Erythroblast (primary cell): ENCODE results near the gene SLC12A8.

Source experiments
- DNase-seq, 2 experiments: peaks; one replicate each; lab custom pipeline; 2025; lab: John Stamatoyannopoulos, UW
- GATA1 ChIP-seq: IDR thresholded peaks from 2 replicates; pipeline ENCODE4 v1.6.1; 2011; ENCODE audit warnings: low read depth, mild to moderate bottlenecking, control low read depth, low read length, moderate library complexity
- POLR2A ChIP-seq: IDR thresholded peaks from 2 replicates; pipeline ENCODE4 v1.6.1; 2011; ENCODE audit warnings: mild to moderate bottlenecking, low read length

Gene SLC12A8

GRCh38 chr3:125078951-125079674 is 133.4 kb downstream of the SLC12A8 start:
- TF ChIP-seq POLR2A, result no peak
- no peak for TF ChIP-seq GATA1
- no peak for DNase-seq

GRCh38 chr3:125077864-125078263 is 134.7 kb downstream of the SLC12A8 start:
- DNase-seq, result no peak
- TF ChIP-seq POLR2A (no peak), GATA1 (no peak)

DNA sequence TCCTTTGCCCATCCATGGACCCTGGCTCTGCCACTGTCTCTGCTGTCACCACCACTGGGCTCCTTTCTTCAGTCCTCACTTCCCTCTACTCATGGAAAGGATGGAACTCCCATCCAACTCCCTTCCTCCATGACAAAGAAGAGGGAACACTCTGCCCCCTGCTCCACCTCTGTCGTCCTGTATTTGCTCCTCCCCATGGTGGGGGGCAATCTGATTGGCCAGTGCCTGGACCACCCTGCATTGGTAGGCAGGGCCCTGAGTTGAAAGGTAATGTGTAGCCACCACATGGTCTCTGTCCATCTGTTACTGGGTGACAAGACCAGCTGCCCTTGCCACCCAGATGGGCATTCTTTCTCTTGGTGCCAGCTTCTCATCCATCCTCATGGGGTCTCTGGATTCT is 136.1 kb downstream of the SLC12A8 start:
- no peak for DNase-seq
- TF ChIP-seq GATA1 (no peak), POLR2A (no peak)

DNA sequence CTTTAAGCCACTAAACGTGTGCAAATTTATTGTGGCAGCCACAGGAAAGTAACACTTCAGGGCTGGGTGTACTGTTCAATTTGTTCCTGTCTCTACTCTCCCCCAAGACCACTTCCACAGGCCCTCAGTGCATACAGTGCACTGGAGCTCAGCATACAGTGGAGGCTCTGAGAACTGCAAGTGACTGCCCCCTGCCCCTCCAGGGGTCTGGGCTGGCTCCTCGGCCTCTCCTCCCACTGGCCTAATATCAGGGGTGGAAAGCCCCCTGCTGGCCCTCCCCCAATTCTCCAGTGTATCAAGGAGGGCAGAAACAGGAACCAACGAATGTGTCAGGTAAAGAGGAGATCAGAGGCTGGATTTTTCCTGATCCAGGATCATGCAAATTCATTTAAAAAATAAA is 136.8 kb downstream of the SLC12A8 start:
- TF ChIP-seq GATA1 (no peak), POLR2A (no peak)
- no peak for DNase-seq

GRCh38 chr3:125073390-125073905 is 139.1 kb downstream of the SLC12A8 start:
- DNase-seq, result no peak
- TF ChIP-seq POLR2A (no peak), GATA1 (no peak)

DNA sequence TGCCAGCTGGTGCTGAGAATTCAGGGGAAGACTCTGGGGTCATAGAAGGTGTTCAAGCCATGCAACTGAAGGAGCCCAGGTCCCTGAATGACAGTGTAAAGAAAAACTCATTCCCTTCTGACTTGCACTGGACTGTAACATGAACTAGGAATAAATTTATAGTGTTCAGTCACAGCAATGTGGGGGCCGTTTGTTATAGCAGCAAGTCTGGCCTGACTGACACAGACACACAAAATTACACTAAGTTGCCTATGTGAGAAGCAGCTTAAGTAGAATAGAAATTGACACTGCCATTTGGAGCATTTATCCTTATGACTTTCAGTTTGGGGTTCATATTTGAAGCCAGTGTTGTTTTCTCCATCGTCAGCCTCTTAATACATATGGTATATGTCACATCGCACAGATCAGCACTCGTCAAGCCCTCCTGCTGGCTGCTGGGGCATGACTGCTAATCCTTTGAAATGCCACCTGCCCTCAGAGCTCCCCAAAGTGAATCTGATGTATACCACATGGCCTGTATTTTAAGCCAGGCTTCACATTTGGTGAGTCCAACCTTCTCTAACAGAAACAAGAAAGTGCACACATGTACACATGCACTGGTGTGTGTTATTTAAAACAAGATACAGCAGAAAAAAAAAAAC is 139.7 kb downstream of the SLC12A8 start:
- TF ChIP-seq POLR2A, result no peak
- TF ChIP-seq GATA1, result no peak

DNA sequence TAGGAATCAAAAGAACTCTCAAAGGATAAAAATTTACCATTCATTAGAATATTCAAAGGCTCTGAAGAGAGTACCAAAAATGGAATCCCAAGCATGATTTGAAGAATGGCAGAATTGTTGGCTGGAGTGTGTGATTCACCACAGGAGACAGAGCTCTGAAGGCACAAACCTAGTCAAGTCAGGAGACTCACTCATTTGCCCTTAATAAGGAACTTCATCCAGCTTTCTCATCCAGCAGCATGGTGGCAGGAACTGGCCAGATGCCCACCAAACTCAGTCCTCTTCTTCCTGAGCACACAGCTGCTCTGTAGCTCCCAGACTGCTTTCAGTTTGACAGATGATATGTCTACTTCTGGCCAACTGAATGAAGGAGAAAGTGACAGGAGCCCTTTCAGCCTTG is 140.2 kb downstream of the SLC12A8 start:
- TF ChIP-seq POLR2A (no peak), GATA1 (no peak)
- no peak for DNase-seq

More for the DNA sequence above, 139.7 kb downstream of the SLC12A8 start:
- DNase-seq, result no peak

GRCh38 chr3:125069968-125070745 is 142.4 kb downstream of the SLC12A8 start:
- DNase-seq, result no peak
- no peak for TF ChIP-seq POLR2A
- TF ChIP-seq GATA1, result no peak

- no peak for DNase-seq
- TF ChIP-seq GATA1 (no peak), POLR2A (no peak)
Measured at GRCh38 chr3:125069452-125069851, 143.1 kb downstream of the SLC12A8 start.

DNA sequence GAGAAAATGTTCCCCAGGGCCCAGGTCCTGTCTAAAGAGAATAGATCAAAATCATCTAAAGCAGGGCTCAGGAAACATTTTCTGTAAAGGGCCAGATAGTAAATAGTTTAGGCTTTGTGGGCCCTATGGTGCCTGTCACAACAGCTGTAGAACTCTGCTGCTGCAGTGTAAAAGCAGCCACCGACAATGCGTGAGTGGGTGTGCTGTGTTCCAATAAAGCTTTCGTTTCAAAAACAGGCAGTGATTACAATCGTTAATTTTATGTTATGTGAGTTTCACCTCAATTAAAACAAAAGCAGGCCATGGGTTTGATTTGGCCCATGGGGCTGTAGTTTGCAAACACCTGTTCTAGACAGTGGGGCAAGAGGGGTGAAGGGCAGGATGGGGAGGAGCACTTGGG is 144.3 kb downstream of the SLC12A8 start:
- DNase-seq, result no peak
- TF ChIP-seq POLR2A (no peak), GATA1 (no peak)

GRCh38 chr3:125067225-125067624 is 145.3 kb downstream of the SLC12A8 start:
- DNase-seq, result no peak
- TF ChIP-seq POLR2A, result no peak
- TF ChIP-seq GATA1, result no peak

- TF ChIP-seq POLR2A (no peak), GATA1 (no peak)
- no peak for DNase-seq
Measured at GRCh38 chr3:125062904-125063618, 149.5 kb downstream of the SLC12A8 start.

GRCh38 chr3:125061646-125062045 is 150.9 kb downstream of the SLC12A8 start:
- TF ChIP-seq GATA1 (no peak), POLR2A (no peak)
- no peak for DNase-seq
